HepG2 (cell line): ENCODE results near the gene AEN. TPM values are rescaled to one million over a fixed set of nuclear protein-coding genes. Genes with fewer than 3 reads are reported as not detected.

Experiments used
- AKNA ChIP-seq: sonication (generic); formaldehyde crosslinking; IDR thresholded peaks from 2 replicates; pipeline ENCODE4 v1.4.0; 2020; ENCODE audit warnings: missing genetic modification reagents, borderline replicate concordance
- FOXP4 ChIP-seq: sonication (generic); formaldehyde crosslinking; IDR thresholded peaks from 2 replicates; pipeline ENCODE4 v1.4.0; 2020; ENCODE audit warnings: missing genetic modification reagents
- KAT8 ChIP-seq: IDR thresholded peaks from 2 replicates; pipeline ENCODE4 v1.6.1; 2016; ENCODE audit warnings: missing genetic modification reagents, missing compliant biosample characterization
- KLF6 ChIP-seq: IDR thresholded peaks from 2 replicates; pipeline ENCODE4 v1.8.0; 2016; ENCODE audit warnings: missing biosample characterization, missing genetic modification reagents
- MXD1 ChIP-seq: sonication (generic); formaldehyde crosslinking; IDR thresholded peaks from 2 replicates; pipeline ENCODE4 v1.4.0; 2020; ENCODE audit warnings: mild to moderate bottlenecking, missing genetic modification reagents
- NFE2L2 ChIP-seq: fragments of 150-350 bp; IDR thresholded peaks from 2 replicates; pipeline ENCODE4 v1.6.1; 2014; ENCODE audit warnings: low read length
- NFIC ChIP-seq: IDR thresholded peaks from 2 replicates; pipeline ENCODE4 v1.6.1; 2012; ENCODE audit warnings: mild to moderate bottlenecking, low read length, inconsistent platforms
- PCBP2 ChIP-seq: fragments of 200-400 bp; formaldehyde crosslinking; optimal IDR thresholded peaks from 2 replicates; pipeline ENCODE3; 2018; ENCODE audit warnings: low read length, low read depth; ENCODE audit not compliant: poor library complexity, severe bottlenecking
- RBFOX2 ChIP-seq: fragments of 200-400 bp; formaldehyde crosslinking; IDR thresholded peaks from 2 replicates; pipeline ENCODE4 v1.6.1; 2017; ENCODE audit warnings: low read depth, mild to moderate bottlenecking, low read length
- RXRA ChIP-seq: sonication (generic); formaldehyde crosslinking; IDR thresholded peaks from 2 replicates; pipeline ENCODE4 v1.5.1; 2020; ENCODE audit warnings: missing genetic modification reagents
- SMC3 ChIP-seq: IDR thresholded peaks from 2 replicates; pipeline ENCODE4 v1.6.1; 2011; ENCODE audit warnings: low read length, improper control_type of control experiment
- STAT6 ChIP-seq: sonication (generic); formaldehyde crosslinking; IDR thresholded peaks from 2 replicates; pipeline ENCODE4 v1.4.0; 2020; ENCODE audit warnings: missing genetic modification reagents, mild to moderate bottlenecking, borderline replicate concordance
- TFDP1 ChIP-seq: IDR thresholded peaks from 2 replicates; pipeline ENCODE4 v1.6.1; 2016; ENCODE audit warnings: missing compliant biosample characterization, missing genetic modification reagents, borderline replicate concordance
- ZFP41 ChIP-seq: sonication (generic); formaldehyde crosslinking; IDR thresholded peaks from 2 replicates; pipeline ENCODE4 v1.4.0; 2020; ENCODE audit warnings: mild to moderate bottlenecking, missing genetic modification reagents, borderline replicate concordance
- ZSCAN29 ChIP-seq: sonication (generic); formaldehyde crosslinking; conservative IDR thresholded peaks from 2 replicates; pipeline ENCODE4 v1.4.0; 2020; ENCODE audit warnings: mild to moderate bottlenecking, missing genetic modification reagents
- polyA plus RNA-seq, 8 experiments: library from polyadenylated mRNA; depleted of rRNA in 3 of 8; stranded (reverse) in 7 of 8; unstranded in 1 of 8; fragments of >200 nt; fragmentation: Illumina TruSeq in 4 of 8; extraction: Trizol in 4 of 8; gene quantifications; 2 replicates each; pipeline versions ENCODE4 v1.2.1 to v1.2.3, GENCODE V29; 2011 to 2016; ENCODE audit warnings: low read depth in 4 of 8, missing spikeins in 1 of 8, mixed read lengths in 1 of 8; ENCODE audit not compliant: insufficient read depth in 1 of 8
- total RNA-seq, 5 experiments: library from RNA; depleted of rRNA; stranded (reverse); fragments of >200 nt; fragmentation: Illumina TruSeq; extraction: Trizol; gene quantifications; 2 replicates each; pipeline ENCODE4 v1.2.3, GENCODE V29; 2016; ENCODE audit warnings: low read depth in 1 of 5

AEN gene
- total and polyA plus RNA-seq, 2 of the 13 experiments (the other 11 are each of a cell fraction or from before 2014, with no cell fraction given): 51.3 to 118 TPM

GRCh38 chr15:88638626-88639372, 17.7 kb downstream of the AEN start, which contains the start of gene ISG20 (continued):
- TF ChIP-seq NFIC: no peak
- TF ChIP-seq STAT6 (CRISPR knock-in tag): peak; percentile 74; the same call in 1 of the 2 replicates
- TF ChIP-seq MXD1 (CRISPR knock-in tag): no peak; the same call in 1 of the 2 replicates
- no peak for TF ChIP-seq KLF6 (CRISPR knock-in tag)
- peak; percentile 52 for TF ChIP-seq RXRA (CRISPR knock-in tag)
- peak; percentile 21; the same call in 1 of the 2 replicates for TF ChIP-seq SMC3
- no peak for TF ChIP-seq ZFP41 (CRISPR knock-in tag)
- TF ChIP-seq KAT8 (CRISPR knock-in tag): peak; percentile 76
- TF ChIP-seq RBFOX2: peak; percentile 83
- TF ChIP-seq TFDP1: peak; percentile 86; the same call in 1 of the 2 replicates
- no peak for TF ChIP-seq NFE2L2
- peak; percentile 54; the same call in 1 of the 2 replicates for TF ChIP-seq ZSCAN29 (CRISPR knock-in tag)
- TF ChIP-seq AKNA (CRISPR knock-in tag): no peak
- TF ChIP-seq PCBP2: no peak
- peak; percentile 92 for TF ChIP-seq FOXP4 (CRISPR knock-in tag)
